Measurements from ENCODE around the gene SAMD13. TPM values are rescaled to one million over a fixed set of nuclear protein-coding genes. Genes with fewer than 3 reads are reported as not detected.

SAMD13 gene
- total and polyA plus RNA-seq, 2 donors (not counting 1 experiment from before 2014, with no cell fraction given), result 0.42 TPM; not detected in 1

DNA sequence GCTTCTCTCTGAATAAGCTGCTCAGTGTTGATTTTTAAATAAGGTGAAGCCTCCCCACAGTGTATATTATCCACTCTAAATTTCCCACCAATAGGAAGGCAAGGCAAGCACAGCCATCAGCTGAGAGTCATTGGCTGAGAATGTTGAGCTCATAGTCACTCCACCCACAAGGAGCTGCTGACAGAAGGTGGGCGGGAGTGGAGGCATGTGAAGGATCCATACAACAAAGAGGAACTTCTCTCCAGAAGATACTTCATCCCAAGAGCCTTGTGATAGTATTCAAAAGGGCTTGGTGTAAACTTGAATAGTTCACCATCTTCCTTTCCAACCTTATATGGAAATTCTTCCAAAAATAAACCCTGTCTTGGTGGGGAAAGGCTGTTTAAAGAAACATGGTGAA, 42.8 kb downstream of the SAMD13 start:
- intact Hi-C loops (cut with micrococcal nuclease), result no loop called here

DNA sequence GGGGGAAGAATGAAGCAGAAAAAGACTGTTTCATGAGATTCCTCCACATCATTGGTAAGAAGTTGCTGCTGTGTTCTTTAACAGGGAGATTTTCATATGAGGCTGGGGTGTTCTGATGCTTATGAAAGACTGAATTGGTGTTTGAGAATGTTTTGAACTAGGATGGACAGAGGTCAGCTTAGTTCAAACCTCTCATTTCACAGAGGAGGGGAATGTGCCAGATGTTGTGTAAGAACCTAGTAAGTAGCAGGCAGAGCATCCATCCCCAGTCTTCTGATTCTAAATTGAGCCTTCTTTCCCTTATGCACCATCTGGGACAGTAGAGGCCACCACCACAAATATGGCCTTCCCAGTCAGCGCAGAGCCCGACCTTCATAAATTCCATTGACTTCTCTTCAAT, 43.7 kb downstream of the SAMD13 start:
- Histone ChIP-seq H3K36me3 (replicated peaks in 1 of 2; ENCODE audit: control extremely low read depth in 1 of 2, control insufficient read depth in 1 of 2, extremely low read depth in 1 of 2, insufficient read depth in 2 of 2, low read length in 1 of 2) (no peaks in the 10 kb centered on the region), H3K27me3 (replicated peaks in 1 of 4; ENCODE audit: control extremely low read depth in 1 of 4, control insufficient read depth in 3 of 4, insufficient read depth in 4 of 4, low read length in 3 of 4) (no peaks in the 10 kb centered on the region), H3K79me2 (ENCODE audit: control insufficient read depth, insufficient read depth, low read length) (no peaks in the 10 kb centered on the region), H3K9me3 (ENCODE audit: control extremely low read depth in 1 of 3, control insufficient read depth in 2 of 3, insufficient read depth in 1 of 3, low read length in 2 of 3) (no peaks in the 10 kb centered on the region), H4K20me1 (ENCODE audit: control insufficient read depth, insufficient read depth, low read length, poor library complexity, severe bottlenecking) (no peaks in the 10 kb centered on the region), H3K4me2 (replicated peaks; ENCODE audit: low read depth, low read length, poor library complexity, severe bottlenecking) (no peak overlapping the region), H3K27ac (ENCODE audit: low read length in 2 of 2) (no peak overlapping the region), H3K9ac (ENCODE audit: low read length) (no peak overlapping the region), H2AFZ (ENCODE audit: insufficient read depth, low read depth, low read length, poor library complexity, severe bottlenecking) (no peak overlapping the region), H3K4me1 (ENCODE audit: control insufficient read depth in 2 of 2, insufficient read depth in 2 of 2, low read length in 2 of 2) (no peaks in the 10 kb centered on the region), H3K4me3 (ENCODE audit: control extremely low read depth in 1 of 5, extremely low read depth in 1 of 5, insufficient read depth in 1 of 5, low read depth in 2 of 5, low read length in 4 of 5) (no peak overlapping the region)
- CTCF ChIA-PET, result no interaction called here
- DNase-seq (no peak), ATAC-seq (ENCODE audit: low read depth) (no peak)
- Mint-ChIP-seq H3K4me1 (no peaks in the 10 kb centered on the region), H3K4me3 (no peak overlapping the region), H3K27ac (no peak overlapping the region), H3K9me3 (ENCODE audit: insufficient read depth) (peaks cover 2% of the 10 kb centered on the region), H3K27me3 (peaks cover 9% of the 10 kb centered on the region)
- intact Hi-C loops (cut with micrococcal nuclease), result no loop called here
- TF ChIP-seq, protein P1, sequence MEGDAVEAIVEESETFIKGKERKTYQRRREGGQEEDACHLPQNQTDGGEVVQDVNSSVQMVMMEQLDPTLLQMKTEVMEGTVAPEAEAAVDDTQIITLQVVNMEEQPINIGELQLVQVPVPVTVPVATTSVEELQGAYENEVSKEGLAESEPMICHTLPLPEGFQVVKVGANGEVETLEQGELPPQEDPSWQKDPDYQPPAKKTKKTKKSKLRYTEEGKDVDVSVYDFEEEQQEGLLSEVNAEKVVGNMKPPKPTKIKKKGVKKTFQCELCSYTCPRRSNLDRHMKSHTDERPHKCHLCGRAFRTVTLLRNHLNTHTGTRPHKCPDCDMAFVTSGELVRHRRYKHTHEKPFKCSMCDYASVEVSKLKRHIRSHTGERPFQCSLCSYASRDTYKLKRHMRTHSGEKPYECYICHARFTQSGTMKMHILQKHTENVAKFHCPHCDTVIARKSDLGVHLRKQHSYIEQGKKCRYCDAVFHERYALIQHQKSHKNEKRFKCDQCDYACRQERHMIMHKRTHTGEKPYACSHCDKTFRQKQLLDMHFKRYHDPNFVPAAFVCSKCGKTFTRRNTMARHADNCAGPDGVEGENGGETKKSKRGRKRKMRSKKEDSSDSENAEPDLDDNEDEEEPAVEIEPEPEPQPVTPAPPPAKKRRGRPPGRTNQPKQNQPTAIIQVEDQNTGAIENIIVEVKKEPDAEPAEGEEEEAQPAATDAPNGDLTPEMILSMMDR (IDR thresholded peaks at IDR 0.05), result no peak
- no peak for TF ChIP-seq EZH2 (IDR thresholded peaks at IDR 0.05; ENCODE audit: borderline replicate concordance, insufficient read depth, low read depth, low read length, poor library complexity, severe bottlenecking)
- WGBS (ENCODE audit: insufficient coverage), result 95% methylated on average over 2 of the region's 2 CpGs
- POLR2A ChIA-PET, result no interaction called here

More for the DNA sequence above, 42.8 kb downstream of the SAMD13 start:
- H3K27me3 ChIP-seq (replicated peaks in 1 of 4; ENCODE audit: control extremely low read depth in 1 of 4, control insufficient read depth in 3 of 4, insufficient read depth in 4 of 4, low read length in 3 of 4), result no peaks in the 10 kb centered on the region
- WGBS (ENCODE audit: insufficient coverage), result no CpG with 5 or more reads among the region's 1 CpG
- Mint-ChIP-seq H3K4me3 (no peak overlapping the region), H3K9me3 (ENCODE audit: insufficient read depth) (peaks cover 2% of the 10 kb centered on the region), H3K4me1 (no peaks in the 10 kb centered on the region), H3K27me3 (peaks cover 13% of the 10 kb centered on the region), H3K27ac (no peak overlapping the region)
- ATAC-seq (ENCODE audit: low read depth) (no peak), DNase-seq (no peak)
- CTCF ChIA-PET, result no interaction called here
- no peak overlapping the region for H2AFZ ChIP-seq (ENCODE audit: insufficient read depth, low read depth, low read length, poor library complexity, severe bottlenecking)
- H3K9me3 ChIP-seq (ENCODE audit: control extremely low read depth in 1 of 3, control insufficient read depth in 2 of 3, insufficient read depth in 1 of 3, low read length in 2 of 3), result no peaks in the 10 kb centered on the region
- H3K36me3 ChIP-seq (replicated peaks in 1 of 2; ENCODE audit: control extremely low read depth in 1 of 2, control insufficient read depth in 1 of 2, extremely low read depth in 1 of 2, insufficient read depth in 2 of 2, low read length in 1 of 2), result no peaks in the 10 kb centered on the region
- no peaks in the 10 kb centered on the region for H3K4me1 ChIP-seq (ENCODE audit: control insufficient read depth in 2 of 2, insufficient read depth in 2 of 2, low read length in 2 of 2)
- no peaks in the 10 kb centered on the region for H3K79me2 ChIP-seq (ENCODE audit: control insufficient read depth, insufficient read depth, low read length)
- POLR2A ChIA-PET, result no interaction called here
- no peak overlapping the region for H3K4me3 ChIP-seq (ENCODE audit: control extremely low read depth in 1 of 5, extremely low read depth in 1 of 5, insufficient read depth in 1 of 5, low read depth in 2 of 5, low read length in 4 of 5)
- H3K27ac ChIP-seq (ENCODE audit: low read length in 2 of 2), result no peak overlapping the region
- H4K20me1 ChIP-seq (ENCODE audit: control insufficient read depth, insufficient read depth, low read length, poor library complexity, severe bottlenecking), result no peaks in the 10 kb centered on the region
- H3K4me2 ChIP-seq (replicated peaks; ENCODE audit: low read depth, low read length, poor library complexity, severe bottlenecking), result no peak overlapping the region
- TF ChIP-seq EZH2 (IDR thresholded peaks at IDR 0.05; ENCODE audit: borderline replicate concordance, insufficient read depth, low read depth, low read length, poor library complexity, severe bottlenecking), result no peak
- TF ChIP-seq, protein P1 (IDR thresholded peaks at IDR 0.05), result no peak
- no peak overlapping the region for H3K9ac ChIP-seq (ENCODE audit: low read length)

All from B cell (primary cell).